Activated CD4-positive, CD25-positive, alpha-beta regulatory T cell treated with anti-CD3 and anti-CD28 coated beads, Interleukin-2, amount 50 U/mL, for 72 hours (primary cell): Measurements from ENCODE around the gene PDCD5.
A peak's percentile ranks its signal among the peaks of the same experiment; 100 is the strongest.
"Not testable (repeated sequence)": the region's sequence is repeated elsewhere in the genome, so short reads cannot be mapped to it uniquely, and the experiment has no call there.

Source experiments
- DNase-seq: peaks from one replicate; pipeline ENCODE4 v3.0.0; 2021

Gene PDCD5

DNA sequence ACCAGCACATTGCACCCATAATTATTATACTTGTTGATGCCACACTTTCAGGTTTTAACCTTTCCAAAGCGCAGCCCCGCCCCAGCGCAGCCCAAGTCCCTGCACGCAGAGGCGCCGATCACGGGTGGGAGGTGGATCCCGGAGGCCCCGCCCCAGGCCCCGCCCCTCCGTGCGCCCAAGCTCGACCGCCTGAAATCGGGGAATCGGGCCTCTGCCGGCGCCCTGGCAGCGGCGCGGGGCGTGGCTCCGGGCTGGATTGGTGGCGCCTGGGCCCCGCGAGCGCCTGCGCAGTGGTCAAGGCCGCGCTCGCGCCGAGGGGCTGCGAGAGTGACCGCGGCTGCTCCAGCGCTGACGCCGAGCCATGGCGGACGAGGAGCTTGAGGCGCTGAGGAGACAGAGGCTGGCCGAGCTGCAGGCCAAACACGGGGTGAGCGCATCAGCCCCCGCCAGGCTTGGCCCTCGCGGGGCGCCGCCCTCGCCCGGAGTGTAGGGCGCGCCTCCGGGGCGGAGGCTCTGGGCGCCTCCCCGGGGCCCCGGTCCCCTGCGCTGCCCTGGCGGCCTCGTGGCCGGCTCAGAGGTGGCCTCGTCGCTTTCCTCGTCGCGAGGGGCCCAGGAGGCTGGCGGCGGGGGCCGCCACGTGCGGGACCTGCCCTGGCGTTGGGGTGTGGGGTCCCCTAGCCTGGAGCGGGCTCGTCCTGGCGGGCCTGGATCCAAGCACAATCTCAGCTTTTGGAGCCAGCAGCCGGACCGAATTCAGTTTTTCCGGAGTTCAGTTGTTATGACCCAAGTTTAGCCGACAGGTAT, at the start of gene PDCD5:
Gene PDCD5 (plus strand): TSS at position 290 of the 804 bp plus-strand sequence. CDS start 72 bp downstream, at position 362.
- DNase-seq = peak; percentile 92

DNA sequence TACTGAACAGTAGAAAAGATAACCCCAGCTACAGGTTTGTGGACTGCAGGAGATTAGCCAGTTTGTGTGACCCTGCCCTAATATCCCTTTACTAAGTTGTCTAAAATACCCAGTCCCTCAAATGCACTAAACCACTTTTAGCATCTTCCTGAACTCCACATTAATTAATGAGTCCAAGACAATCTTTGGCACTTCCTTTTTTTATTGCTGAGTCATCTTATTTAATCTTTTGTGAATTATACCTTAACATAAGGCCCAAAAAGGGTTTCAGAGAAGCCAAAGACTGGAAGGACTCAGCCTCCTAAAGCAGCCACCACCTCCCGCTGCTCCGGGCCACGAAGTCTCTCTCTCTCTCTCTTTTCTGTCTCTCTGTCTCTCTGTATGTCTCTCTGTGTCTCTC, 48.8 kb upstream of the PDCD5 start:
- DNase-seq = no peak

DNA sequence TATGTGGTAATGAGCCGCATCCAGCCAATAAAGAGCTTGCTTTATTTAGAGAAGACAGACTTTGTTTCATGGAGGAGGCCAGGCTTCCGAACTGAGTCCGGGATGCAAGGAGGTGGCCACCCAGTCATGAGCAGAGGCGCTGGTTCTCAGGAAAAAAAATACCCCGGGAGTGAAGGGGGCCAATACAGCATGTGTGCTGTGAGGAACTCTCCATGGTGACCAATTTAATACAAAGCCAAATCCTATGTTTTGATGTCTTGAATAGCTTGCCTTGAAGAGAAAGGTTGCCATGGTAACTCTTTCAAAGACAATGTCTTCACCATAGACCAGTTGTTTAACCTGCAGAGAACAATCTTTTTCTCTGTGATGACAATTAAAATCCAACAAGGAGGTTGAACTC, 43.4 kb upstream of the PDCD5 start:
- no peak for DNase-seq

GRCh38 chr19:32539240-32539916, 41.6 kb upstream of the PDCD5 start:
- no peak for DNase-seq

GRCh38 chr19:32540621-32541020, 40.4 kb upstream of the PDCD5 start:
- no peak for DNase-seq

DNA sequence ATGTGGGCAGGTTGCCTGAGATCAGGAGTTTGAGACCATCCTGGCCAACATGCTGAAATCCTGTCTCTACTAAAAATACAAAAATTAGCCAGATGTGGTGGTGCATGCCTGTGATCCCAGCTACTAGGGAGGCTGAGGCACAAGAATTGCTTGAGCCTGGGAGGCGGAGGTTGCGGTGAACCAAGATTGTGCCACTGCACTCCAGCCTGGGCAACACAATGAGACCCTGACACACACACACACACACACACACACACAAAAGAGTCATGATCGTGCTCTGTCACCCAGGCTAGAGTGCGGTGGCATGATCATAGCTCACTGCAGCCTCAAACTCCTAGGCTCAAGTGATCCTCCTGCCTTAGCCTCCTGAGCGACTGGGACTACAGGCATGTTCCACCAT, 39.6 kb upstream of the PDCD5 start:
- not testable (repeated sequence) for DNase-seq

DNA sequence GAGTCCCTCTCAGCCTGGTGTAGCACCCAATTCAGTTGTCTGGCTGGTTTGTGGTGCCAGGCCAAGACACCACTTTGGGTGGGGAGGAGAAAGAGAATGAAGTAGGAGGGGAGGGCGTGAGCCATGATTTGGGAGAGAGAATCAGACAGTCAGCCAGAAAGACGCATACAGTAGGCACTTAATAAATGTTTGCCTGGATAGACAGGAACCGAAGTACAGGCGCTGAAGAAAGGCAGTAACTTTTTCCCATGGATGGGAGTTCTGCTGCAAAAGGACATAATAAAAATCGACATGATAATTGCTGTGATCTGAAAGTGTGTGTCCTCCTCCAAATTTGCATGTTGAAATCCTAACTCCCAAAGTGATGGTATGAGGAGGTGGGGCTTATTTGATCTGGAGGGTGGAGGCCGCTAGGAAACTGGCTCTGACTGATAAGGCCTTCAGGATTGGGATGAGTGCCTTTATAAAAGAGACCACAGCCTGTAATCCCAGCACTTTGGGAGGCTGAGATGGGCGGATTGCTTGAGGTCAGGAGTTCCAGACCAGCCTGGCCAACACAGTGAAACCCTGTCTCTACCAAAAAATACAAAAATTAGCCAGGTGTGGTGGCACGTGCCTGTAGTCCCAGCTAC, 38.4 kb upstream of the PDCD5 start:
- no peak for DNase-seq

- DNase-seq = no peak
Measured at GRCh38 chr19:32543115-32543900, 37.7 kb upstream of the PDCD5 start.

- no peak for DNase-seq
Measured at GRCh38 chr19:32544917-32545316, 36.1 kb upstream of the PDCD5 start.

DNA sequence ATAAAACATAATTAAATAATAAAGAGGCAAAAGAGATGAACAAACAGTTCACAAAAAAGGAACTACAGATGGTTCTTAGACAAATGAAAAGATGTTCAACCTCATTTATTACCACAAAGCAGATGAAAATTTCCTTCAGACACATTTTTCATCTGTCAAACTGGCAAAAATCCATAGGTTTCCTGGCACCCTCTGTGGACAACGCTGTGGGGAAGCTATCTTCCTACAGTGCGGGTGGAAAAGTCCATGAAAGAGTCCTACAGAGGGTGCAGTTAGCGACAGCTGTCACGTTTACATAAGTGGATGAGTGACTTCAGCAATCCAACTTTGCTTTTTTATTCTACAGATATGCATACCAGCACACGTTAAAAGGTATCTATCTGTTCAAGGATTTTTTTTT, 30.3 kb upstream of the PDCD5 start:
- no peak for DNase-seq

- DNase-seq = no peak
Measured at GRCh38 chr19:32555786-32556185, 25.2 kb upstream of the PDCD5 start.

GRCh38 chr19:32558607-32559228, 22.3 kb upstream of the PDCD5 start:
- DNase-seq = no peak

DNA sequence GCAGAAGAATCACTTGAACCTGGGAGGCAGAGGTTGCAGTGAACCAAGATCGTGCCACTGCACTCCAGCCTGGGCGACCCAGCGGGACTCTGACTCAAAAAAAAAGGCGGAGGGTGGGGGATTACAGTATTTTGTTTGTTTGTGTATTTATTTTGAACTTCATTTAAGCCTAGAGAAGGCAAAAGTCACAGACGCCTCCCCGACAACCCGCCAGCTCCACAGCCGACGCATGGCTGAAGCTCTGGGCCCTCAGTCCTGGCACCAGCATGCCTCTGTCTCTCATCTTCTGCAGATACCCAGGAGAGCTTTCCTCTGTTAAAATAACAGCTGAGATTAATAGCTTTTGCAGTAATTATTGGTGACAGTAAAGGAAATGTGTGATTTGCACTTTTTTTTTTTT, 17.2 kb upstream of the PDCD5 start:
- DNase-seq = no peak

DNA sequence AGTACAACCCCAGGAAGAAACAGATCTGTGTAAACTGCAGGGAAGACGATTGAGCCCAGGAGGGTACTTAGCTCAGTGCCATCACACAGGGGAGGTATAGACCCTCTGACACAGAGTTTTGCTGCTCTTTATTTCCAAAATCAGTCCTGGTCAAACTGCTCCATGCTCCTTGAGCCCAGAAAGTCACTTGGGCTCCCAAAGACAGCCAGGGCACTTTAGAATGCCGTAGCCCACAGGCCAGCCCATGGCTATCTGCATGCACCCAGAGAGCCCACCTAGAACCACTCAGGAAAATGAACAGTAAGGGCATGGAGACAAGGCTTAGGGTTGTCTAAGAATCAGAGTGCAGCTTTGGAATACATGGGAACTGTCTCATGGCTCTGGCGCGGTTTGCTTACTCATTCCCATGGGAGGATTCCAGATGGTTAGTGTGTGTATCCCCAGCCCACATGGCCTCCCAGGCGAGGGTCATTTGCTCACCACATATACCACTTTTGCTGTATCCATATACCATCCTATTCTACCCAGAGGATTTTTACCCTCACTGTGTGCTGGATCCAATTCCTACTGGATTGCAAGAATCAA, 14.7 kb upstream of the PDCD5 start:
- DNase-seq = no peak

- no peak for DNase-seq
Measured at GRCh38 chr19:32567486-32567885, 13.5 kb upstream of the PDCD5 start.

DNA sequence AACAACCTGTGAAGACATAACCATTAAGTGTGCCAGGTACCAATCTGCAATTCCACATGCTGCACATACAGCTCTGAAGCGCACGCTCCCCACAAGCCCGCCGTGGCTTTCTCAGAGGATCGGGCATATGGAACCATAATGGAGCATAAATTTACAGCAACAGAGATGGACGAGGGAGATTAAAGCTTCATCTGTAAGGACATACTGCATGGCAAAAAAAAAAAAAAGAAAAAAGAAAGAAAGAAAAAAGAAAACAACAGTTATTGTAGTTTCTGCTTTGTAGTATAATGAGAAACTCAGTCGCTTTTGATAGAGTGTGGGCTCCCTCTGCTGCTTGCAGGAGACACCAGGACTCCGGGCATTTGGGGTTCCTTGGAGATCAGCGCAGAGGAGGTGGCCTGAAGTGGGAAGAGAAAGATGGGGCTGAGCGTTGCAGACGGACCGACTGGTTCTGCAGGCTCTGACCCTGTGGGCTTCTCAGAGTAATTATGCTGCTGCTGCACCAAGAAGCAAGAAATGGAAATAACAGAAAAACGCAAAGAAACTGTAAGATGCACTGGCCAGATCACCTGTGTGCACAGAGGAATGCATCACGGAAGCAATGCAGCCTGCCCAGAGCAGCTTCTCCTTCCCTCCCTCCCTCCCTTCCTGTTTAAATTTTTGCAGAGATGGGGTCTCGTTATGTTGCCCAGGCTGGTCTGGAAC, 10.8 kb upstream of the PDCD5 start:
- DNase-seq = no peak

DNA sequence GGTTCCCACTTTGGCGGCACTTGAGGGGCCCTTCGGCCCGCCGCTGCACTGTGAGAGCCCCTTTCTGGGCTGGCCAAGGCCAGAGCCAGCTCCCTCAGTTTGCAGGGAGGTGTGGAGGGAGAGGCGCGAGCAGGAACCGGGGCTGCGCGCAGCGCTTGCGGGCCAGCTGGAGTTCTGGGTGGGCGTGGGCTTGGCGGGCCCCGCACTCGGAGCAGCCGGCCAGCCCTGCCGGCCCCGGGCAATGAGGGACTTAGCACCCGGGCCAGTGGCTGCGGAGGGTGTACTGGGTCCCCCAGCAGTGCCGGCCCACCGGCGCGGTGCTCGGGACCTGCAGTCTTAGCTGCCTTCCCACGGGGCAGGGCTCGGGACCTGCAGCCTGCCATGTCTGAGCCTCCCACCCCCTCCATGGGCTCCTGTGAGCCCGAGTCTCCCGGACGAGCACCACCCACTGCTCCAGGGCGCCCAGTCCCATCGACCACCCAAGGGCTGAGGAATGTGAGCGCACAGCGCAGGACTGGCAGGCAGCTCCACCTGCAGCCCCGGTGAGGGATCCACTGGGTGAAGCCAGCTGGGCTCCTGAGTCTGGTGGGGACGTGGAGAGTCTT, 9.4 kb upstream of the PDCD5 start:
- DNase-seq = not testable (repeated sequence)

DNA sequence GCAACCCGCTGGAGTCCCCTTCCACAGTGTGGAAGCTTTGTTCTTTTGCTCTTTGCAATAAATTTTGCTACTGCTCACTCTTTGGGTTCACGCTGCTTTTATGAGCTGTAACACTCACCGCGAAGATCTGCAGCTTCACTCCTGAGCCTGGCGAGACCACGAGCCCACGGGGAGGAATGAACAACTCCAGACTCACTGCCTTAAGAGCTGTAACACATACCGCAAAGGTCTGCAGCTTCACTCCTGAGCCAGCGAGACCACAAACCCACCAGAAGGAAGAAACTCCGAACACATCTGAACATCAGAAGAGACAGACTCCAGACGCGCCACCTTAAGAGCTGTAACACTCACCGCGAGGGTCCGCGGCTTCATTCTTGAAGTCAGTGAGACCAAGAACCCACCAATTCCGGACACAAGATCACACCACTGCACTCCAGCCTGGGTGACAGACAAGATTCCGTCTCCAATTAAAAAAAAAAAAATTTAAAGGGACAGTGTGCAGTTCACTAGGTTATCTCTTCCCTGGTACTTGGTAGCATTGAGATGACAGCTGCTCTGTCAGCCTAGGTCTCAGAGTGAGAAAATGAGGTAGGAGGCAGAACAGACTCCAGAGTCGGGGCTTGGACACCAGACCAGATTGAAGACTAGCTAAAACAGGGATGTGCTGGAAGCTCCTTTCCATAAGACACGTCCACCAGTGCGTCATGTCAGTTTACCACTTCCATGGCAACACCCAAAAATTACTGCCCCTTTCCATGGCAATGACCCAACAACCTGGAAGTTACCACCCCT, 8.1 kb upstream of the PDCD5 start:
- DNase-seq = not testable (repeated sequence)

DNA sequence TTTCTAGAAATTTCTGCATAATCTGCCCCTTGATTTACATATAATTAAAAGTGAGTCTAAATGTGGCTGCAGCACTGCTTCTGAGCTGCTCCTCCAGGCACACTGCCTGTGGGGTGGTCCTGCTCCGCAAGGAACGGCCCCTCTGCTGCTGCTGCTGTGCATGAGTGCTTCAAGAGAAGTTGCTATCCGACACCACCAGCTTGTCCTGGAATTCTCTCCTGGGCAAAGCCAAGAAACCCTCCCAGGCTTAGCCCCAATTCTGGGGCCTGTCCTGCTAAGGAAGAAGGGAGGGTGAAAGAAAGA, 7.5 kb upstream of the PDCD5 start:
- no peak for DNase-seq

GRCh38 chr19:32576790-32577189, 4.2 kb upstream of the PDCD5 start:
- no peak for DNase-seq
